ENCODE measurements around the gene TBX21. TPM values are rescaled to one million over a fixed set of nuclear protein-coding genes. Genes with fewer than 3 reads are reported as not detected.

The TBX21 gene
- total and polyA plus RNA-seq, 10 of the 15 experiments (the other 5 are each of a cell fraction or from before 2014, with no cell fraction given) = 0.63 to 9.6 (median 5.0) TPM

GRCh38 chr17:47757386-47757785, 24.4 kb downstream of the TBX21 start (continued):
- TF ChIP-seq, protein P1, sequence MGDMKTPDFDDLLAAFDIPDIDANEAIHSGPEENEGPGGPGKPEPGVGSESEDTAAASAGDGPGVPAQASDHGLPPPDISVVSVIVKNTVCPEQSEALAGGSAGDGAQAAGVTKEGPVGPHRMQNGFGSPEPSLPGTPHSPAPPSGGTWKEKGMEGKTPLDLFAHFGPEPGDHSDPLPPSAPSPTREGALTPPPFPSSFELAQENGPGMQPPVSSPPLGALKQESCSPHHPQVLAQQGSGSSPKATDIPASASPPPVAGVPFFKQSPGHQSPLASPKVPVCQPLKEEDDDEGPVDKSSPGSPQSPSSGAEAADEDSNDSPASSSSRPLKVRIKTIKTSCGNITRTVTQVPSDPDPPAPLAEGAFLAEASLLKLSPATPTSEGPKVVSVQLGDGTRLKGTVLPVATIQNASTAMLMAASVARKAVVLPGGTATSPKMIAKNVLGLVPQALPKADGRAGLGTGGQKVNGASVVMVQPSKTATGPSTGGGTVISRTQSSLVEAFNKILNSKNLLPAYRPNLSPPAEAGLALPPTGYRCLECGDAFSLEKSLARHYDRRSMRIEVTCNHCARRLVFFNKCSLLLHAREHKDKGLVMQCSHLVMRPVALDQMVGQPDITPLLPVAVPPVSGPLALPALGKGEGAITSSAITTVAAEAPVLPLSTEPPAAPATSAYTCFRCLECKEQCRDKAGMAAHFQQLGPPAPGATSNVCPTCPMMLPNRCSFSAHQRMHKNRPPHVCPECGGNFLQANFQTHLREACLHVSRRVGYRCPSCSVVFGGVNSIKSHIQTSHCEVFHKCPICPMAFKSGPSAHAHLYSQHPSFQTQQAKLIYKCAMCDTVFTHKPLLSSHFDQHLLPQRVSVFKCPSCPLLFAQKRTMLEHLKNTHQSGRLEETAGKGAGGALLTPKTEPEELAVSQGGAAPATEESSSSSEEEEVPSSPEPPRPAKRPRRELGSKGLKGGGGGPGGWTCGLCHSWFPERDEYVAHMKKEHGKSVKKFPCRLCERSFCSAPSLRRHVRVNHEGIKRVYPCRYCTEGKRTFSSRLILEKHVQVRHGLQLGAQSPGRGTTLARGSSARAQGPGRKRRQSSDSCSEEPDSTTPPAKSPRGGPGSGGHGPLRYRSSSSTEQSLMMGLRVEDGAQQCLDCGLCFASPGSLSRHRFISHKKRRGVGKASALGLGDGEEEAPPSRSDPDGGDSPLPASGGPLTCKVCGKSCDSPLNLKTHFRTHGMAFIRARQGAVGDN (IDR thresholded peaks at IDR 0.05) = no peak
- TF ChIP-seq MTA2 (IDR thresholded peaks at IDR 0.05; ENCODE audit: low read depth) (no peak), POLR2AphosphoS2 (IDR thresholded peaks at IDR 0.05; ENCODE audit: low read depth, low read length) (no peak), BRCA1 (IDR thresholded peaks at IDR 0.05; ENCODE audit: low read depth, low read length) (no peak)

GRCh38 chr17:47760409-47761140, 27.5 kb downstream of the TBX21 start:
- ChIA-PET POLR2A (no interaction called here), RAD21 (ENCODE audit: unreplicated experiment) (no interaction called here), CTCF (no interaction called here), SMC1A (ENCODE audit: uncharacterized antibody, unreplicated experiment) (no interaction called here)
- Histone ChIP-seq H3K36me3 (ENCODE audit: control insufficient read depth in 2 of 2, insufficient read depth in 2 of 2, low read length in 1 of 2) (no peaks in the 10 kb centered on the region), H2AFZ (ENCODE audit: control insufficient read depth, low read depth, low read length) (no peak overlapping the region), H3K4me2 (ENCODE audit: control insufficient read depth, insufficient read depth) (no peak overlapping the region), H3K9me3 (replicated peaks; ENCODE audit: control insufficient read depth, insufficient read depth, low read length) (peaks cover 2% of the 10 kb centered on the region; the same call in 1 of the 3 replicates), H3K9ac (ENCODE audit: control insufficient read depth, insufficient read depth, low read length) (no peak overlapping the region), H4K20me1 (ENCODE audit: control insufficient read depth, insufficient read depth) (no peaks in the 10 kb centered on the region), H3K79me2 (ENCODE audit: control insufficient read depth, insufficient read depth, low read length) (no peaks in the 10 kb centered on the region), H3K27me3 (replicated peaks in 1 of 2; ENCODE audit: control insufficient read depth in 2 of 2, insufficient read depth in 2 of 2, low read length in 1 of 2) (no peaks in the 10 kb centered on the region), H3K4me1 (ENCODE audit: control insufficient read depth, insufficient read depth, low read length) (no peaks in the 10 kb centered on the region), H3K4me3 (no peak overlapping the region), H3K27ac (ENCODE audit: control insufficient read depth, insufficient read depth) (no peak overlapping the region)
- FAIRE-seq (no peak), DNase-seq (ENCODE audit: low read depth, low spot score) (no peak), ATAC-seq (no peak)
- BruUV-seq (replicated peaks) = no TSS peak
- WGBS (ENCODE audit: insufficient coverage, insufficient replicate concordance, low lambda C conversion rate, missing lambda C conversion rate) = 3% methylated on average over 5 of the region's 5 CpGs
- TF ChIP-seq CBX5 (IDR thresholded peaks at IDR 0.05; ENCODE audit: low read depth) = 0 out of 2 replicates have a peak, but pooled peaks have one; percentile 48
- no peak for TF ChIP-seq FOXK2 (IDR thresholded peaks at IDR 0.05)
- intact Hi-C loops (cut with micrococcal nuclease; ENCODE audit: unreplicated experiment) = no loop called here
- in situ Hi-C loops (cut with MboI) = no loop called here

All from GM12878 (cell line).